Mesendoderm (in vitro differentiated cells): ENCODE measurements around the gene NT5DC4.

Experiments
- DNase-seq: peaks from one replicate; pipeline ENCODE4 v3.0.0; 2013
- H2AK5ac ChIP-seq: 2 replicates; pipeline ENCODE4 v1.6.1; 2013; ENCODE audit warnings: low read length, inconsistent platforms
- H2BK120ac ChIP-seq: 2 replicates; pipeline ENCODE4 v1.6.1; 2013; ENCODE audit warnings: low read depth, mild to moderate bottlenecking, low read length, moderate library complexity, mixed read lengths
- H2BK15ac ChIP-seq: replicated peaks from 2 replicates; pipeline ENCODE4 v1.6.1; 2013; ENCODE audit warnings: low read depth, mild to moderate bottlenecking, moderate library complexity
- H2BK5ac ChIP-seq: 2 replicates; pipeline ENCODE4 v1.6.1; 2013; ENCODE audit warnings: low read length, inconsistent platforms
- H3K18ac ChIP-seq: 2 replicates; pipeline ENCODE4 v1.6.1; 2013; ENCODE audit warnings: mild to moderate bottlenecking, low read length, mixed read lengths
- H3K23ac ChIP-seq: one replicate; pipeline ENCODE4 v1.6.1; 2013; ENCODE audit warnings: low read length
- H3K27ac ChIP-seq: 2 replicates; pipeline ENCODE4 v1.5.1; 2013; ENCODE audit warnings: low read depth, mild to moderate bottlenecking, inconsistent platforms, low read length, moderate library complexity
- H3K27me3 ChIP-seq: 2 replicates; pipeline ENCODE4 v1.6.1; 2013; ENCODE audit warnings: low read length, control low read depth, mild to moderate bottlenecking, inconsistent platforms; ENCODE audit not compliant: insufficient read depth, poor library complexity
- H3K36me3 ChIP-seq: 2 replicates; pipeline ENCODE4 v1.6.1; 2013; ENCODE audit warnings: low read length, inconsistent platforms; ENCODE audit not compliant: control insufficient read depth, insufficient read depth
- H3K4ac ChIP-seq: one replicate; pipeline ENCODE4 v1.6.1; 2013; ENCODE audit warnings: low read depth, mild to moderate bottlenecking, low read length, moderate library complexity
- H3K4me1 ChIP-seq: 2 replicates; pipeline ENCODE4 v1.6.1; 2013; ENCODE audit warnings: low read depth, low read length, inconsistent platforms; ENCODE audit not compliant: control insufficient read depth
- H3K4me2 ChIP-seq: 2 replicates; pipeline ENCODE4 v1.6.1; 2013; ENCODE audit warnings: low read length
- H3K4me3 ChIP-seq: 2 replicates; pipeline ENCODE4 v1.5.1; 2013; ENCODE audit warnings: mild to moderate bottlenecking, low read length
- H3K56ac ChIP-seq: one replicate; pipeline ENCODE4 v1.6.1; 2013; ENCODE audit warnings: low read length
- H3K79me1 ChIP-seq: 2 replicates; pipeline ENCODE4 v1.6.1; 2013; ENCODE audit warnings: low read length, inconsistent platforms
- H3K79me2 ChIP-seq: 2 replicates; pipeline ENCODE4 v1.6.1; 2013; ENCODE audit warnings: mild to moderate bottlenecking, low read length; ENCODE audit not compliant: control insufficient read depth, insufficient read depth
- H3K9ac ChIP-seq: 2 replicates; pipeline ENCODE4 v1.6.1; 2013; ENCODE audit warnings: low read length, inconsistent platforms
- H4K5ac ChIP-seq: one replicate; pipeline ENCODE4 v1.6.1; 2013; ENCODE audit warnings: low read length
- H4K8ac ChIP-seq: one replicate; pipeline ENCODE4 v1.6.1; 2013; ENCODE audit warnings: low read depth, mild to moderate bottlenecking, control low read depth, low read length, moderate library complexity
- WGBS: extraction: QIAGEN DNeasy Blood & Tissue Kit; methylation state at CpG from one replicate; pipeline ENCODE4 v1.1.7; 2013; ENCODE audit warnings: low lambda C conversion rate, missing lambda C conversion rate; ENCODE audit not compliant: insufficient coverage; ENCODE audit errors: extremely low coverage; 5-methylcytosine and 5-hydroxymethylcytosine counted together

The NT5DC4 gene

GRCh38 chr2:112721819-112722522 lies 1.2 kb downstream of the NT5DC4 start:
- Histone ChIP-seq H3K4ac (no peak overlapping the region), H3K27ac (no peak overlapping the region), H3K23ac (no peak overlapping the region), H4K5ac (no peak overlapping the region), H3K18ac (no peak overlapping the region), H2BK15ac (no peak overlapping the region), H2BK5ac (no peak overlapping the region), H3K9ac (no peak overlapping the region), H3K4me3 (no peak overlapping the region), H3K4me2 (no peak overlapping the region), H4K8ac (no peak overlapping the region), H3K79me1 (no peaks in the 10 kb centered on the region), H2BK120ac (no peak overlapping the region), H3K27me3 (no peaks in the 10 kb centered on the region), H3K56ac (no peak overlapping the region), H3K36me3 (no peaks in the 10 kb centered on the region), H2AK5ac (no peak overlapping the region), H3K79me2 (no peaks in the 10 kb centered on the region), H3K4me1 (no peaks in the 10 kb centered on the region)
- no peak for DNase-seq
- WGBS, result no CpG with 5 or more reads among the region's 23 CpGs

GRCh38 chr2:112722816-112723546 lies 2.2 kb downstream of the NT5DC4 start:
- Histone ChIP-seq H3K4me3 (no peak overlapping the region), H3K79me2 (no peaks in the 10 kb centered on the region), H3K18ac (no peak overlapping the region), H3K36me3 (no peaks in the 10 kb centered on the region), H2AK5ac (no peak overlapping the region), H3K4me1 (no peaks in the 10 kb centered on the region), H3K79me1 (no peaks in the 10 kb centered on the region), H2BK5ac (no peak overlapping the region), H4K8ac (no peak overlapping the region), H3K4me2 (no peak overlapping the region), H4K5ac (no peak overlapping the region), H3K27ac (no peak overlapping the region), H3K27me3 (no peaks in the 10 kb centered on the region), H3K23ac (no peak overlapping the region), H2BK120ac (no peak overlapping the region), H3K4ac (no peak overlapping the region), H3K56ac (no peak overlapping the region), H2BK15ac (no peak overlapping the region), H3K9ac (no peak overlapping the region)
- WGBS, result no CpG with 5 or more reads among the region's 9 CpGs
- DNase-seq, result no peak

- no CpG with 5 or more reads among the region's 6 CpGs for WGBS
- H3K4ac ChIP-seq, result no peak overlapping the region
- no peaks in the 10 kb centered on the region for H3K27me3 ChIP-seq
- no peak overlapping the region for H2BK15ac ChIP-seq
- no peak overlapping the region for H3K18ac ChIP-seq
- no peak overlapping the region for H2BK120ac ChIP-seq
- H2BK5ac ChIP-seq, result no peak overlapping the region
- H4K5ac ChIP-seq, result no peak overlapping the region
- H2AK5ac ChIP-seq, result no peak overlapping the region
- no peaks in the 10 kb centered on the region for H3K79me1 ChIP-seq
- H3K56ac ChIP-seq, result no peak overlapping the region
- DNase-seq, result no peak
- H3K9ac ChIP-seq, result no peak overlapping the region
- no peaks in the 10 kb centered on the region for H3K4me1 ChIP-seq
- no peak overlapping the region for H3K4me2 ChIP-seq
- no peak overlapping the region for H3K23ac ChIP-seq
- no peaks in the 10 kb centered on the region for H3K79me2 ChIP-seq
- H3K4me3 ChIP-seq, result no peak overlapping the region
- no peak overlapping the region for H3K27ac ChIP-seq
- no peak overlapping the region for H4K8ac ChIP-seq
- H3K36me3 ChIP-seq, result no peaks in the 10 kb centered on the region
Observed at GRCh38 chr2:112723547-112723940, 2.7 kb downstream of the NT5DC4 start.

- H3K4ac ChIP-seq, result no peak overlapping the region
- H2BK5ac ChIP-seq, result no peak overlapping the region
- no peak overlapping the region for H3K4me3 ChIP-seq
- H3K79me2 ChIP-seq, result no peaks in the 10 kb centered on the region
- H3K4me1 ChIP-seq, result no peaks in the 10 kb centered on the region
- WGBS, result no CpG with 5 or more reads among the region's 8 CpGs
- H3K27ac ChIP-seq, result no peak overlapping the region
- H3K18ac ChIP-seq, result no peak overlapping the region
- no peaks in the 10 kb centered on the region for H3K79me1 ChIP-seq
- no peak overlapping the region for H2BK15ac ChIP-seq
- H4K8ac ChIP-seq, result no peak overlapping the region
- no peak overlapping the region for H2AK5ac ChIP-seq
- DNase-seq, result no peak
- no peak overlapping the region for H4K5ac ChIP-seq
- no peak overlapping the region for H3K56ac ChIP-seq
- no peak overlapping the region for H2BK120ac ChIP-seq
- H3K4me2 ChIP-seq, result no peak overlapping the region
- no peaks in the 10 kb centered on the region for H3K36me3 ChIP-seq
- H3K23ac ChIP-seq, result no peak overlapping the region
- H3K27me3 ChIP-seq, result no peaks in the 10 kb centered on the region
- no peak overlapping the region for H3K9ac ChIP-seq
Observed at GRCh38 chr2:112723995-112724394, 3.2 kb downstream of the NT5DC4 start.

GRCh38 chr2:112724591-112725525 lies 4.0 kb downstream of the NT5DC4 start:
- Histone ChIP-seq H4K5ac (no peak overlapping the region), H3K79me2 (no peaks in the 10 kb centered on the region), H3K4me2 (no peak overlapping the region), H3K18ac (no peak overlapping the region), H3K4me3 (no peak overlapping the region), H3K79me1 (no peaks in the 10 kb centered on the region), H4K8ac (no peak overlapping the region), H3K4ac (no peak overlapping the region), H3K9ac (no peak overlapping the region), H2AK5ac (no peak overlapping the region), H3K27me3 (no peaks in the 10 kb centered on the region), H3K27ac (no peak overlapping the region), H3K4me1 (no peaks in the 10 kb centered on the region), H3K23ac (no peak overlapping the region), H3K56ac (no peak overlapping the region), H2BK5ac (no peak overlapping the region), H2BK120ac (no peak overlapping the region), H3K36me3 (no peaks in the 10 kb centered on the region), H2BK15ac (no peak overlapping the region)
- peak; percentile 49 for DNase-seq
- no CpG with 5 or more reads among the region's 21 CpGs for WGBS
